ENCODE results near the gene SPATA18. TPM values are rescaled to one million over a fixed set of nuclear protein-coding genes. Genes with fewer than 3 reads are reported as not detected.
"Not testable (repeated sequence)": the region's sequence is repeated elsewhere in the genome, so short reads cannot be mapped to it uniquely, and the experiment has no call there.

The SPATA18 gene
- total RNA-seq, 1 donor from 2014 or later: 1.2 TPM

DNA sequence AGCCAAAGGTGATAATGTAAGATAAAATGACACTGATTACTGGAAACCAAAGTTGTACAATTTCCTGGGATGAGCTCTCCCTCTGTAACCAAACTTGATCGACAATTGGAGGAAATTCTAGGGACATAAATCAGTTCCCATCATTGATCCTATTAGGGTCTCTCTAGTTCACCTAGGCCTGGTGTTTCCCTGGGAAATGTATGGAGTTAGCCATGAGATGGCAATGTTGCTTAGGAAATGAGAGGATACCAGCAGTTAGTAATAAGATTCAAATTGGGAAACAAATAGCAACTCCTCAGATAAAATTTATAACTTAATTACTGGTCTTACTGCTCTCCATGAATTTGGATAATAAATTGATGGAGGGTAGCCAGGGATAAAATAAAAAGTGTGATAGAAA lies 52.2 kb downstream of the SPATA18 start:
- DNase-seq (ENCODE audit: low spot score in 2 of 2): no peak
- no peak for FAIRE-seq

DNA sequence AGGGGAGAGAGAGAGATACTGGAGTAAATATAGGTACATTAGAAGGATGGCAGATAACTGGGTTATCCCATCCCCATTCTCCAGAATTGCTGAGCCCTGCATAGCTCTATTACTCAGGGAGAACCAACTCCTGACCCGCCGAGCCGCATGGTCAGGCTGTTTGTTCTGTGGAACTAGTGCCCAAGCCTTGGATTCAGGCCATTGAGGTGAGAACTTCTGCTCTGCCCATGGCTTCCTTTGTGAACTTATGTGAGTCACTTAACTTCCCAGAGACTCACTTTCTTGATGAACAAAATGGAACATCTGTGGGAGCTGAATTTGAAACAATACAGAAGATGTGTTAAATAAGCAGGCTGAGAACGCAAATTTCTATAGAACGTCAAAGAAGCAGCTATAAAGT lies 54.2 kb downstream of the SPATA18 start:
- DNase-seq (ENCODE audit: low spot score in 2 of 2) (no peak), FAIRE-seq (no peak)

GRCh38 chr4:52106191-52106590 lies 55.1 kb downstream of the SPATA18 start:
- DNase-seq (ENCODE audit: low spot score in 2 of 2) (no peak), FAIRE-seq (no peak)

GRCh38 chr4:52106660-52107059 lies 55.6 kb downstream of the SPATA18 start:
- FAIRE-seq (no peak), DNase-seq (ENCODE audit: low spot score in 2 of 2) (no peak)

- no peak for DNase-seq (ENCODE audit: low spot score in 2 of 2)
These were observed 56.2 kb downstream of the SPATA18 start for GRCh38 chr4:52107336-52107735.

DNA sequence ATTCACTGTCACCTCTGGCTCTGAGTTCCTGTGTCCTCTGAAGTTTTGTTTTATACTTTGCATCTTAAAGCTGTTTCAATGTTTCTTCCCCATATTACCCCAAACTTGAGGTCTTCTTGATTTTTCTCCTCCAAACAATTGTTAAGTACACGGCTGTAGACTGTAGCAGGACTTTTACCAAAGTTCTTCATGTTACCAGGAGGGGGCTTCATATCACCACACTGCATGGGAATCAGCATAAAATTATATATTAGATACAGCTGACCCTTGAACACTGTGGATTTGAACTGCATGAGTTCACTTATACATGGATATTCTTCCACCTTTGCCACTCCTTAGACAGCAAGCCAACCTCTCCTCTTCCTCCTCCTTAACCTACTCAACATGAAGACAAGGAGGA lies 56.6 kb downstream of the SPATA18 start:
- DNase-seq (ENCODE audit: low spot score in 2 of 2) (no peak), FAIRE-seq (no peak)

More at GRCh38 chr4:52107336-52107735, 56.2 kb downstream of the SPATA18 start:
- FAIRE-seq: no peak

GRCh38 chr4:52110171-52110570 lies 59.1 kb downstream of the SPATA18 start:
- DNase-seq (ENCODE audit: low spot score in 2 of 2) (no peak), FAIRE-seq (no peak)

GRCh38 chr4:52111995-52112394 lies 60.9 kb downstream of the SPATA18 start:
- no peak for DNase-seq (ENCODE audit: low spot score in 2 of 2)
- FAIRE-seq: no peak

GRCh38 chr4:52112411-52112810 lies 61.3 kb downstream of the SPATA18 start:
- no peak for DNase-seq (ENCODE audit: low spot score in 2 of 2)
- no peak for FAIRE-seq

DNA sequence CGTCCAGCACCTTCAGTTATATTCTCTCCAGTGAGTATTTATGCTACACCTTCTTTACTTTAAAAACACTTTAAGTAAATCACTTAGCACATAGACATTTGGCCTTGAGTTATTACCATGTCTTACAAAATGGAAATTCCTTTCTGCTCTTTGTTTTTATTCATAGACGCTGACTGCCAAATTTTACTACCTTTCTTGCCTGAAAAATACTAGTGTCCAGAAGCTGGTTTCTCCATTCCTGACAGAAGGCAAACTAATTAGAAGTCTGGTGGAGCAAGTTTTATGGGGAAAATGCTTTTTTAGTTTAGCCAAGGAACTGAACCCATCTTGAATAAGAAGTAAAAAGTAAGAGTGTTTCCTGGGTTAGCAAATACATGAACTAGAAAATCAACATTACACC lies 65.5 kb downstream of the SPATA18 start:
- no peak for FAIRE-seq
- no peak for DNase-seq (ENCODE audit: low spot score in 2 of 2)

DNA sequence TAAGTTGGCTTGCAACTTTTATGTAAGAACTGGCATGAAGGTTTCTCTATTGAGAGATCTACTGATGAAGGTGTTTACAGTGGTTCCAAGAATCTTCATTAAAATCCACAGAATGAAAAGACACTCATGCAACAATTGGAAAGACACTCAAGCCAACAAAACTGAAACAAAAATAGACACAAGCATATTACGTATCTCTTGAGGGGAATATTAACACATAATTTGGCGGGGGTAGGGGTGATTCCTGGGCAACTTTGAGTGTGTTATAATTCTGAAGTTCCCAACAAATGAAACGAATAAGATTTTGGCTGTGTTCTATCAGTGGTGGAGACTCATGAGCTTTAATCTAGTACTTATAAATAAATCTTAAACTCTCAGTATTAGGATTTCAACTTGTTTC lies 75.1 kb downstream of the SPATA18 start:
- no peak for FAIRE-seq

DNA sequence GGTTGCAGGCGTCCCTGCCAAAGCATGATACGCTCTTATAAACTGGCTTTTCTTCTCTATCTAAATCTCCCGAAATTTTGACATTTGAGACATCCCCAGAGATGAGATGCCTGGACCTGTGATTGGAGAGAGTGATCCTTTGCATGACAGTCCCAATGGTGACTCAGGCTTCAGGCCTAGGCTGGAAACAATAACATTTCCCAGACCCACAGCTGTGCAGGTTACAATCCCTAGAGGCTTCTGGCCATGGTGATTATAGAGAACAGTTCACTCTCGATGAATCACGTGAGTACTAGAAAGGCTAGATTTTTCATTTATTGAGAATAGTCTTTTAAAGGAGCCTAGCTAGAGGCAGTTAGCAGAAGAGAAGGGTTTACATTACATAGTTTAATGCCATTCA lies 75.9 kb downstream of the SPATA18 start:
- no peak for FAIRE-seq

More for the DNA sequence above, 75.1 kb downstream of the SPATA18 start:
- no peak for DNase-seq (ENCODE audit: low spot score in 2 of 2)

GRCh38 chr4:52135171-52135570 lies 84.1 kb downstream of the SPATA18 start:
- FAIRE-seq: no peak
- DNase-seq (ENCODE audit: low spot score in 2 of 2): no peak

More for the DNA sequence above, 75.9 kb downstream of the SPATA18 start:
- DNase-seq (ENCODE audit: low spot score in 2 of 2): no peak

GRCh38 chr4:52137152-52137551 lies 86.0 kb downstream of the SPATA18 start:
- FAIRE-seq; DNase-seq (ENCODE audit: low spot score in 2 of 2): not testable (repeated sequence)

- no peak for FAIRE-seq
- DNase-seq (ENCODE audit: low spot score in 2 of 2): no peak
These were observed 91.7 kb downstream of the SPATA18 start for GRCh38 chr4:52142816-52143215.

GRCh38 chr4:52143815-52144214 lies 92.7 kb downstream of the SPATA18 start:
- FAIRE-seq: no peak
- no peak for DNase-seq (ENCODE audit: low spot score in 2 of 2)

DNA sequence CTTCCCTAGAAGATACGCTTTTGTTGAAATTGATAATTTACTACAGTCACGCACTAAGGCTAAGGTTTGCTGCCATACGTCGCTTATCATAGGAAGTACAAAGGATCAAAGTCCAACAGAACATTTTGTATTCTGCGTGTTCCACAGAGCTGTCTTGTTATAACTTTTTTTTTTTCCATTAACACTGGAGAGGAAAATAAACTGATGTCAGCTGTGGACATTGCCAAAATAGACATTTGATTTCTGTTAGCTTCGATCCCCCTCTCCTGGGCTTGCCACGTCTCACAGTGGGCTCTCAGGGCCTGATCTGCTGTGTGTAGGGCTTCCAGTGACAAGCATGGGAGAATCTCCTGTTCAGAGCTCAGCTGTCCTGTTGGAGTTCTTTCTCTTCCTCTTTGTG lies 93.3 kb downstream of the SPATA18 start:
- DNase-seq (ENCODE audit: low spot score in 2 of 2) (no peak), FAIRE-seq (no peak)

Other genes with a start within 250 kb of the SPATA18 start
- 124 TPM for gene DCUN1D4, start 208.2 kb upstream of the SPATA18 start, total RNA-seq
- 0.41 TPM for gene LRRC66, start 30.9 kb upstream of the SPATA18 start, total RNA-seq
- gene SGCB, start 13.0 kb upstream of the SPATA18 start, total RNA-seq: 66.0 TPM

Data from frontal cortex (tissue), 4 donors.